KMS-11 (cell line): ENCODE results near the gene FAM111A.

Experiments
- H2AFZ ChIP-seq: fragments of 200-600 bp; sonication (generic); 2 replicates; pipeline ENCODE4 v1.6.1; 2016; ENCODE audit warnings: antibody characterized with exemption, mixed run types, low read depth
- H3K27ac ChIP-seq: fragments of 200-600 bp; sonication (generic); 2 replicates; pipeline ENCODE4 v1.6.1; 2016; ENCODE audit warnings: mild to moderate bottlenecking, mixed run types
- H3K27me3 ChIP-seq: fragments of 200-600 bp; sonication (generic); 2 replicates; pipeline ENCODE4 v1.6.1; 2017; ENCODE audit warnings: mild to moderate bottlenecking, low read depth, mixed run types, moderate library complexity; ENCODE audit not compliant: insufficient read depth
- H3K36me3 ChIP-seq: fragments of 200-600 bp; sonication (generic); 2 replicates; pipeline ENCODE4 v1.6.1; 2017; ENCODE audit warnings: mild to moderate bottlenecking, mixed run types; ENCODE audit not compliant: insufficient read depth
- H3K4me1 ChIP-seq: fragments of 200-600 bp; sonication (generic); 2 replicates; pipeline ENCODE4 v1.6.1; 2016; ENCODE audit warnings: mild to moderate bottlenecking, low read depth, mixed run types; ENCODE audit not compliant: poor library complexity, severe bottlenecking
- H3K4me2 ChIP-seq: fragments of 200-600 bp; sonication (generic); 2 replicates; pipeline ENCODE4 v1.7.0; 2016; ENCODE audit warnings: mild to moderate bottlenecking, mixed run types
- H3K4me3 ChIP-seq: fragments of 200-600 bp; sonication (generic); IDR thresholded peaks from 2 replicates; pipeline ENCODE4 v1.6.1; 2017; ENCODE audit warnings: low read depth, low read length, mixed read lengths; ENCODE audit not compliant: insufficient read depth
- H3K79me2 ChIP-seq: fragments of 200-600 bp; sonication (generic); 2 replicates; pipeline ENCODE4 v1.6.1; 2016; ENCODE audit warnings: low read depth, mixed run types; ENCODE audit not compliant: insufficient read depth
- H3K9ac ChIP-seq: fragments of 200-600 bp; sonication (generic); 2 replicates; pipeline ENCODE4 v1.6.1; 2016; ENCODE audit warnings: mild to moderate bottlenecking, mixed run types
- H4K20me1 ChIP-seq: fragments of 200-600 bp; sonication (generic); 2 replicates; pipeline ENCODE4 v1.6.1; 2016; ENCODE audit warnings: mild to moderate bottlenecking, mixed run types; ENCODE audit not compliant: insufficient read depth
- TF ChIP-seq, protein P1 (sequence below): fragments of 200-600 bp; sonication (generic); conservative IDR thresholded peaks from 2 replicates; pipeline ENCODE4 v1.6.1; 2017; ENCODE audit warnings: low read depth, mild to moderate bottlenecking, antibody characterized with exemption, low read length, moderate library complexity, mixed read lengths

Gene FAM111A

DNA sequence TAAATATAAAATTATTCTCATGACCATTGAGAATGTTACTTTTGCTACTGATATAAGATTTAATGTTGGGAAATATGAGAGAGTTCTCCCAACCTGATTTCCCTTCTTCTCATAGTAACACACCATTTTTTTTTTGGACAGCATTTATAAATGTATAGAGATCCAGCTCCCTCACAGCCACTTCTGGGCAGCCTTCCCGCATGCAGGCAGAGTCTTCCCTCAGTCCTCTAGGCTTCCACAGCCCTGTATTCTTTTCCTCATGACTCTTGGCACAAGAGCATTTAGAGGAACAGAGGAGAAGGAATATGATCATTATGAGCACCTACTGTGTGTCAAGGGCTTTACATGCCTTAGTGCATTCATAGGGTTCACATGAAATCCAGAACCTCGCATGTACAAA is 38.3 kb downstream of the FAM111A start:
- no peak overlapping the region for H2AFZ ChIP-seq
- no peaks in the 10 kb centered on the region for H3K27me3 ChIP-seq
- no peak overlapping the region for H3K27ac ChIP-seq
- no peaks in the 10 kb centered on the region for H3K79me2 ChIP-seq
- no peak overlapping the region for H3K9ac ChIP-seq
- no peaks in the 10 kb centered on the region for H4K20me1 ChIP-seq
- H3K4me1 ChIP-seq = peaks cover 19% of the 10 kb centered on the region
- no peaks in the 10 kb centered on the region for H3K36me3 ChIP-seq
- TF ChIP-seq, protein P1, sequence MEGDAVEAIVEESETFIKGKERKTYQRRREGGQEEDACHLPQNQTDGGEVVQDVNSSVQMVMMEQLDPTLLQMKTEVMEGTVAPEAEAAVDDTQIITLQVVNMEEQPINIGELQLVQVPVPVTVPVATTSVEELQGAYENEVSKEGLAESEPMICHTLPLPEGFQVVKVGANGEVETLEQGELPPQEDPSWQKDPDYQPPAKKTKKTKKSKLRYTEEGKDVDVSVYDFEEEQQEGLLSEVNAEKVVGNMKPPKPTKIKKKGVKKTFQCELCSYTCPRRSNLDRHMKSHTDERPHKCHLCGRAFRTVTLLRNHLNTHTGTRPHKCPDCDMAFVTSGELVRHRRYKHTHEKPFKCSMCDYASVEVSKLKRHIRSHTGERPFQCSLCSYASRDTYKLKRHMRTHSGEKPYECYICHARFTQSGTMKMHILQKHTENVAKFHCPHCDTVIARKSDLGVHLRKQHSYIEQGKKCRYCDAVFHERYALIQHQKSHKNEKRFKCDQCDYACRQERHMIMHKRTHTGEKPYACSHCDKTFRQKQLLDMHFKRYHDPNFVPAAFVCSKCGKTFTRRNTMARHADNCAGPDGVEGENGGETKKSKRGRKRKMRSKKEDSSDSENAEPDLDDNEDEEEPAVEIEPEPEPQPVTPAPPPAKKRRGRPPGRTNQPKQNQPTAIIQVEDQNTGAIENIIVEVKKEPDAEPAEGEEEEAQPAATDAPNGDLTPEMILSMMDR = no peak
- H3K4me2 ChIP-seq = no peak overlapping the region
- no peak overlapping the region for H3K4me3 ChIP-seq

DNA sequence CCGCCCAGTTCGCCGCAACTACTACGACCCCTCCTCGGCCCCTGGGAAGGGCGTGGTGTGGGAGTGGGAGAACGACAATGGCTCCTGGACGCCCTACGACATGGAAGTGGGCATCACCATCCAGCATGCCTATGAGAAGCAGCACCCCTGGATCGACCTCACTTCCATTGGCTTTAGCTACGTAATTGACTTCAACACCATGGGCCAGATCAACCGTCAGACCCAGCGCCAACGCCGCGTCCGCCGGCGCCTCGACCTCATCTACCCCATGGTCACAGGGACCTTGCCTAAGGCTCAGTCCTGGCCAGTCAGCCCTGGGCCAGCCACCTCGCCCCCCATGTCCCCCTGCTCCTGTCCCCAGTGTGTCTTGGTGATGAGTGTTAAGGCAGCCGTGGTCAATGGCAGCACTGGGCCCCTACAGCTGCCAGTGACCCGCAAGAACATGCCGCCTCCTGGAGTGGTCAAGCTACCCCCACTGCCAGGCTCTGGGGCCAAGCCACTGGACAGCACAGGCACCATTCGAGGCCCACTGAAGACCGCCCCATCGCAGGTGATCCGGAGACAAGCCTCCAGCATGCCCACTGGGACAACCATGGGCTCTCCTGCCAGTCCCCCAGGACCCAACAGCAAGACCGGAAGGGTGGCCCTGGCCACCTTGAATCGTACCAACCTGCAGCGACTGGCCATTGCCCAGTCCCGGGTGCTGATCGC is 39.2 kb downstream of the FAM111A start:
- Histone ChIP-seq H3K36me3 (no peaks in the 10 kb centered on the region), H3K27ac (no peak overlapping the region), H4K20me1 (no peaks in the 10 kb centered on the region), H3K4me3 (no peak overlapping the region), H3K27me3 (no peaks in the 10 kb centered on the region), H3K9ac (no peak overlapping the region), H3K4me1 (peaks cover 19% of the 10 kb centered on the region), H2AFZ (no peak overlapping the region), H3K79me2 (no peaks in the 10 kb centered on the region), H3K4me2 (no peak overlapping the region)
- TF ChIP-seq, protein P1 = no peak

DNA sequence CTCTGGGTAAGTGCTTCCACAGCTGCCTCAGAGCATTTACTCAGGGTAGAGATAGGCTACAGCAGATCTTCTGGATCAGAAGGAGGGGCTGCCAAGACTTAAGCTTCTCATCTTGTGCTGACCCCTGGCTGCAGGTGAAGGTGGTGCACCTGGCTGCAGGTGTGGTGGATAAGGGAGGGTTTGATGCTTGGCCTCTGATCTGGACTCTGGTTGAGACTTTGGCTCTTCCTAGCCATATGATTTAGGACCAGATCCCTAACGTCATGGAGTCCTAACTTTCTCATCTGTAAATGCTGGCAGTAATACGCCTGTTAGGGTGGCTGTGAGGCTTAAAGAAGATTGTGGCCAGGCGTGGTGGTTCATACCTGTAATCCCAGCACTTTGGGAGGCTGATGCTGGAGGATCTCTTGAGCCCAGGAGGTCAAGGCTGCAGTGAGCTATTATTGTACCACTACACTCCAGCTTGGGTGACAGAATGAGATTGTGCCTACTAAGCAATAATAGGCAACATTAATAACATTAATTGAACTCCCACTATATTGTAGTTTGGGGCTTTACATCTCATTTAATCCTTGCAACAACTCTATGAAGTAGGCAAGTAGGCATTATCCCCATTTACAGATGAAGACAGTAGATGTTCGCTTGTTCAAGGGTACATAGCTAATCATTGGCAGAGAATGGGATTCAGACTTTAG is 39.9 kb downstream of the FAM111A start:
- Histone ChIP-seq H3K36me3 (no peaks in the 10 kb centered on the region), H3K79me2 (no peaks in the 10 kb centered on the region)

DNA sequence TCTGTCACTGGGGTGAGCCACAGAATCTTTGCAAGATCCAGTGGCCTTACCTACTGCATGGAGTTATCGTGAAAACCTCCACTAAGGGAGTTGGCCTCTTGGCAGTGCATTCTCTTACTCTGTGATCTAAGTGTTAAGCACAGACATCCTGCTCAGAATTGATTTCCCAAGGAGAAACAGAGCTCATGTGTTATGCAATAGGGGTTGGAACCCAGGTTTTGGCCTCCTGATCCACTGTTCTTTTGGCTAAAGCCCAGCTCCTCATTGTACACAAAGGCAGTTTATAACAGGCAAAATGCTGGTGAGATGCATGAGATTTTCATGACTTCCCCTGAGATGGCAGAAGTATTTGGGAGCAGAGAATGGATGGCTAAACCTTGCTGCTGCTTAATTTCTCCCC is 41.1 kb downstream of the FAM111A start:
- Histone ChIP-seq H3K4me3 (no peak overlapping the region), H3K4me2 (no peak overlapping the region), H3K9ac (no peak overlapping the region), H2AFZ (no peak overlapping the region), H3K79me2 (no peaks in the 10 kb centered on the region), H3K4me1 (peaks cover 12% of the 10 kb centered on the region), H4K20me1 (no peaks in the 10 kb centered on the region), H3K36me3 (no peaks in the 10 kb centered on the region), H3K27me3 (no peaks in the 10 kb centered on the region), H3K27ac (no peak overlapping the region)
- TF ChIP-seq, protein P1 = no peak

More for the DNA sequence above, 39.9 kb downstream of the FAM111A start:
- H2AFZ ChIP-seq = no peak overlapping the region
- H3K27me3 ChIP-seq = no peaks in the 10 kb centered on the region
- TF ChIP-seq, protein P1 = peak; percentile 46; the same call in 1 of the 2 replicates
- H3K27ac ChIP-seq = no peak overlapping the region
- no peak overlapping the region for H3K4me2 ChIP-seq
- peaks cover 19% of the 10 kb centered on the region for H3K4me1 ChIP-seq
- H3K4me3 ChIP-seq = no peak overlapping the region
- no peaks in the 10 kb centered on the region for H4K20me1 ChIP-seq
- no peak overlapping the region for H3K9ac ChIP-seq
